Fibroblast of upper back skin (primary cell): Measurements from ENCODE around the gene HTR2B.
"Not testable (repeated sequence)": the region's sequence is repeated elsewhere in the genome, so short reads cannot be mapped to it uniquely, and the experiment has no call there.

Experiments used
- DNase-seq: peaks from one replicate; pipeline ENCODE4 v3.0.0-alpha.2; 2013

HTR2B gene

DNA sequence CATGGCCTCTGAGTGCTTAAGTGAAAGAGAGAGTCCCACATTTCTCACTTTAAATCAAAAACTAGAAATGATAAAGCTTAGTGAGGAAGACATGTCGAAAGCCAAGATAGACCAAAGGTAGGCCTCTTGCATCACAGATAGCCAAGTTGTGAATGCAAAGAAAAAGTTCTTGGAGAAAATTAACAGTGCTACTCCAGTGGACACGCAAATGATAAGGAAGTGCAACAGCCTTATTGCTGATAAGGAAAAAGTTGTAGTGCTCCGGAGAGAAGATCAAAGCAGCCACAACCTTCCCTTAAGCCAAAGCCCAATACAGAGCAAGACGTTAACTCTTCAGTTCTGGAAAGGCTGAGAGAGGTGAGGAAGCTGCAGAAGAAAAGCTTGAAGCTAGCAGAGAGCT is 36.1 kb downstream of the HTR2B start:
- DNase-seq = no peak

DNA sequence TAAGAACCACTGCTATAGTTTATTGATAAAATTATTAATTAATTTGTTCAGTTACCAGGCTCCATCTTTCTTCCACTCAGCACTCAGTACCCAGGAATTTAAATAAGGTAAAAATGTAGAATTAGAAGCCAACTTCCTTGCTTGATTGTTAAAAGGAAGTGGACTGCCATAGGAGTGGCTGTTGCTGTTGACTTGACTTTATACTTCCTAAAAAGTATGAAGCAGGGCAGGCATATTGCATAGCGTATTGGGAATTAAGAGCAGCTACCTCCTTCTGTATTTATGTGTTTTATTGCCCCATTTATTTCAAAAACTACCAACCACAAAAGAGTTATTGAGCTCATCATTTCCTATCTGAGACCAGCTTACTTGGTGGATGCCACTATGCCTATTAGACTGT is 40.3 kb downstream of the HTR2B start:
- DNase-seq = no peak

DNA sequence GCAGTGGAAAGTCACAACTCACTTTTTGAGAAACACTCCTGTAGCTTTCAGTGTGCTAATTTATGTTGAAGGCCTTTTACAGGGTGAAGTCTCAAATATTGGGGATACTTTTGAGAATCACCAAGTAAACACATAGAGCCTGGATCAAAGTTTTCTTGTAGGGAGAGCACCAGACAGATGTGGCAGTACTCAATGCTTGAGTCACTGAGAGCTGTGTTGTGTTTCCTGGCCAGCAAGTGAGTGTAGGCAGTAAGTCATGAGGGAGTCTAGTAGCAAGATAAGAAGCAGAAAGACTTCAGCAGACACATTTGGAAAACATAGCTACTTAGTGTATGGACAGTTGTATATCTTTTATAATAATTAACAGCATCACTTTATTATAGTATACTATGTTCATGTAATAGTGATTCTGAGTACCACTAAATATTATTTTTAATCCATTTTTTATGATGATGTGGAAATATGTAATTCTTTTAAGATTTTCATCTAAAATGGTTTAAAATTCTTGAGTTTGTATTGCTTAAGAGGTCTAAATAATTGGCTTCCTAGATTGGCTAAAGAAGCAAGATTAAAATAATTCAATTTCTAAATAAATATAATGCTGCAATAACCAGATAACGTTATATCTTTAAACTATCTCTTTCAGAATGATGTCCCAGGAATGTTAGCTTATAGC is 55.3 kb downstream of the HTR2B start:
- DNase-seq = no peak

DNA sequence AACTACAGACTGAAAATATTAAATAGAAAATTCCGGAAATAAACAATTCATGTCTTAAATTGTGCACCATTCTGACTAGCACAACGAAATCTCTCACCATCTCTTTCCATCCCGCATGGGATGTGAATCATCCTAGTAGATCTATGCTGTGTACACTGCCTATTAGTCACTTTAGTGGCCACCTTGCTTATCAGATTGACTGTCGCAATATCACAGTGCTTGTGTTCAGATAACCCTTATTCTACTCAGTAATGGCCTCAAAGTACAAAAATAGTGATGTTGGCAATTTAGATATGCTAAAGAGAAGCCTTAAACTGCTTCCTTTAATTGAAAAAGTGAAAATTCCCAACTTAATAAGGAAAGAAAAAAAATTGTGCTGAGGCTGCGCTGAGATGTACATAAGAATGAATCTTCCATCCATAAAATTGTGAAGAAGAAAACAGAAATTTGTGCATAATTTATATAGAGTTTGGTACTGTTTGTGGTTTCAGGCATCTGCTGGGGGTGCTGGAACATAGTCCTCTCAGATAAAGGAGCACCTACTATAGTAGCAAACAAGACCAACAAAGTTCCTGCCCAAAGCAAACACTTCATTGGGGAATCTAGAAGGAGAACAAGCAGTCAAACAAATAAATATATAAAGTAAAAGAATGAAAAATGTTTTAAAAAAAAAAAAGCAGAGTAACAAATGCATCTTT is 56.2 kb downstream of the HTR2B start:
- DNase-seq = no peak

DNA sequence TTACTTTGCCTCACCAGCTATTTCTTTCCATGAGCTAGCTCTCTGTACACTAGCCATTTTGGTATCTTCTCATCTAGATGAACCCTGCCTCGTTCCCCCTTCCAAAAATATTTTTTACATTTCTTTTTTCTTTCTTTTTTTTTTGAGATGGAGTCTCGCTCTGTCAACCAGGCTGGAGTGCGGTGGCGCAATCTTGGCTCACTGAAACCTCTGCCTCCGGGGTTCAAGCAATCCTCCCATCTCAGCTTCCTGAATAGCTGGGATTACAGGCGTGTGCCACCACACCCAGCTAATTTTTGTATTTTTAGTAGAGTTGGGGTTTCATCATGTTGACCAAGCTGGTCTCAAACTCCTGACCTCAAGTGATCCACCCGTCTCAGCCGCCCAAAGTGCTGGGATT is 57.3 kb downstream of the HTR2B start:
- DNase-seq = not testable (repeated sequence)

DNA sequence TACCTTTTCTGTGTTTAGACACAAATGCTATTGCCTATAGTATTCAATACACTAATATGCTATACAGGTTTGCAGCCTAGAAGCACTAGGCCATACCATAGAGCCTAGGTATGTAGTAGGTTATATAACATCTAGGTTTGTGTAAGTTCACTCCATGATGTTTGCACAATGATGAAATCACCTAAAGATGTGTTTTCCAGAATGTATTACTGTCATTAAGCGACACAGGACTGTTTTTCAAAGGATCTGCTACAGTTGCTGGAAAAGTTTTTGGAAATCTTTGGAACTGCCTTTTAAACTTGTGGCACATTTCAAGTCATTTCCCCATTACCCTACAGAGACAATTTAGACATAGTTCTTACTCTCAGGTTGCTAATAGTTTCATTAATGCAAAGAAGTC is 58.9 kb downstream of the HTR2B start:
- DNase-seq = no peak

DNA sequence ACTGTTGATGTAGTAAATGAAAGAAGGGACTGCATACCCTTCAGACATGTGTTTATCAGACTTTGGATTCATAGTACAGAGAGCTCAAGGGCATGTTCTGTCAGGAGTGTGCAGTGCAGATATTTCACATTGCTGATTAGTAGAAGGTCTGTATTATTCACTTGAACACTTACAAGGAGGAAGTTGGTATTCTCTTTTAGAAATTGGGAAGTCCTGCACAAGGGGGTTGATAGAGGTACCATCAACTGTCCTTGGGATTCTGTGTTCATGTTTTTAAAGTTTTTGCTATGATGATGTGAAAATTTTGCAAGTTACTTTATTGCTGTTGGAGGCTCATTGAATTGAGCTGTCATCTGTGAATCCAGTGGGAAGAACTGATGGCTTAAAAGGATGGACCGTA is 61.5 kb downstream of the HTR2B start:
- no peak for DNase-seq

DNA sequence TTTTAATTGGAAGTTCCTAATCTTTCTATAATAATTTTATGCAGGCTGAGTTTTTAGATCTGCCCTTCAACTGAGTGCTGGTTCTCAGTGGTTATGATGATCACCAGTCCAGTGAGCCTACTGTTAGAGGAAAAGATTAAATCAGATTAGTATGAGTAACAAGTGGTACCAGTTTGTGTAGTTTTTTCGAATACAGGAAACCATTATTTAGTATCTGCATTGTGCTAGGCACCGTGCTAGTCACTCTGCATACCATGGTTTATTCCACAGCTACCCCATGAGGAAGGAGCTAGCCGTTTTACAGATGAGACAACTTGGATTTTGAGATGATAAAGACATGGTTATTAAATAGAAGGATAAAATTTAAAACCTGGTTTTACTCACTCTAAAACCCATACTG is 62.1 kb downstream of the HTR2B start:
- no peak for DNase-seq

DNA sequence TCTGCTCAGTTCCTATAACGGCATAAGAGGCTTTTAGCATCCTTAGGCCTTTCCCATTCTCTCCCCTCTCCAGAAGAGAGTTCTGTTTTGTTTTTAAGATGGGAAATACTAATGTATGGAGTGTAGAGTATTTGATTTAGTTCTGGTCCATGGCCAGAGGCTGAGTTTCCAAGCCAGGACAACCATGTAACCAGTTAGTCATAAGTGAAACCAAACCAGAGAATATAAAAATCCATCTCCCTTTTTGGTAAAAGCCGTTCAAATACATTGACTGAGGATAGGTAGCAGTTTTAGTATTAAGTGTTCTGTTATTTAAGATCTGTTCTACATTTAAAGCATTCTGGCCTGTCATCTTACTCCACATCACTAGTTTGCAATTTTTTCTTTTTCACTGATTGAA is 65.1 kb downstream of the HTR2B start:
- DNase-seq = no peak

DNA sequence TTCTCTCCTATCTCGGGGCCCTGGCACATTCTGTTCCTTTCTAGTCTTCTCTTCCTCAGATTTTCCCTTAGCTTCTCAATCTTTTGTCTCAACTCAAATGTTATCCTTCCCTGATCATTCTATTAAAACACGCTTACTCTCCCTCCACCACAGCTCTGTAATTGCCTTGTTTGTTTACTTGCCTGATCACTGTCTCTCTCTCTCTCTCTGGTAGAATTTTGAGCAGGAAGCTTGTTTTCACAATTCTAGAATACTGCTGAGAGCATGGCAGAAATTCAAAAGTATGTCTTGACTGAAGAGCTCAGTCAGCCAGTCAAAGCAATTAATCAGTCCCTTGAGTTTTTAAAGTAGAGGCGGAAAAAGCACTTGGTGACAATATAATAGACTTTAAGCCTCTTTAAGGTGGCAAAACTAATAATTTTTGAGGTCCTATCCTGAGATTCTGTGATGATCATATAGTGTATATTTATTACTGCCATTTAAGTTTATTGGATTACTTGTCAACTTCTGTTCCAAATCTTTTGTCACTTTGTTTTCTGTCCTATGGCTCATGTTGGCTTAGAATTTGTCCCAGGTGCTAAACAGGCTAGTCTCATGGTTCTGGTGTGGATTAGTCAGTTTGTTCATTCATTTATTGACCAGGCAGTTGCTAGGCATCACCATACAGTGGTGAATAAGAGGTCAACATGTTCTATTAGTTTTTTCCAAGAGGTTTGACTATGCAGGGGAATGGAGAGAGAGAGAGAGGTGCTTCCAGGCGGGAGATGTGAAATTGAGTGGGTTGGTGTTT is 65.9 kb downstream of the HTR2B start:
- DNase-seq = no peak
